K562 (cell line): ENCODE results near the gene KCNQ4. TPM values are rescaled to one million over a fixed set of nuclear protein-coding genes. Genes with fewer than 3 reads are reported as not detected.

Source experiments
- IRF2 ChIP-seq: sonication (generic); formaldehyde crosslinking; IDR thresholded peaks from 2 replicates; pipeline ENCODE4 v1.8.1; 2022; ENCODE audit warnings: mild to moderate bottlenecking, missing genetic modification reagents
- SRSF1 ChIP-seq: fragments of 200-400 bp; formaldehyde crosslinking; IDR thresholded peaks from 2 replicates; pipeline ENCODE4 v1.6.1; 2017; ENCODE audit warnings: mild to moderate bottlenecking, low read depth, low read length, moderate library complexity
- ZNF695 ChIP-seq: fragments of 450-650 bp; formaldehyde crosslinking; IDR thresholded peaks from 2 replicates; pipeline ENCODE4 v1.4.0; 2020; ENCODE audit warnings: mild to moderate bottlenecking, moderate library complexity
- polyA plus RNA-seq, 8 experiments: library from polyadenylated mRNA; depleted of rRNA in 4 of 8; stranded (reverse) in 5 of 8; unstranded in 3 of 8; fragments of >200 nt; fragmentation: Nextera tagmentation in 2 of 8; fragmentation: Illumina TruSeq in 1 of 8; extraction: Ambion mirVana in 2 of 8; extraction: Trizol in 1 of 8; gene quantifications; 2 replicates each; pipeline versions ENCODE4 v1.2.1 to v1.2.3, GENCODE V29; 2011 to 2014; ENCODE audit warnings: inconsistent platforms in 1 of 8, missing spikeins in 1 of 8
- total RNA-seq, 7 experiments: library from RNA; depleted of rRNA in 6 of 7; stranded (reverse); fragments of >200 nt in 6 of 7; fragmentation: Illumina TruSeq in 2 of 7; extraction: Trizol in 2 of 7; gene quantifications; 2 replicates each; pipeline versions ENCODE4 v1.2.1 to v1.2.3, GENCODE V29; 2011 to 2021; ENCODE audit warnings: low replicate concordance in 1 of 7
- TF ChIP-seq, protein P1 (sequence below): fragments of 250-450 bp; sonication (Bioruptor Pico); IDR thresholded peaks from 2 replicates; pipeline ENCODE4 v1.4.0; 2020
- TF ChIP-seq, protein P2 (sequence below): fragments of 250-450 bp; sonication (Bioruptor Pico); IDR thresholded peaks from 2 replicates; pipeline ENCODE4 v1.6.1; 2021; ENCODE audit warnings: mild to moderate bottlenecking

KCNQ4 gene
- total and polyA plus RNA-seq, 9 of the 15 experiments (the other 6 are each of a cell fraction or from before 2014, with no cell fraction given): 0.07 to 4.1 (median 0.79) TPM

GRCh38 chr1:40760984-40761383 is 22.6 kb upstream of the KCNQ4 start (continued):
- TF ChIP-seq, protein P1, sequence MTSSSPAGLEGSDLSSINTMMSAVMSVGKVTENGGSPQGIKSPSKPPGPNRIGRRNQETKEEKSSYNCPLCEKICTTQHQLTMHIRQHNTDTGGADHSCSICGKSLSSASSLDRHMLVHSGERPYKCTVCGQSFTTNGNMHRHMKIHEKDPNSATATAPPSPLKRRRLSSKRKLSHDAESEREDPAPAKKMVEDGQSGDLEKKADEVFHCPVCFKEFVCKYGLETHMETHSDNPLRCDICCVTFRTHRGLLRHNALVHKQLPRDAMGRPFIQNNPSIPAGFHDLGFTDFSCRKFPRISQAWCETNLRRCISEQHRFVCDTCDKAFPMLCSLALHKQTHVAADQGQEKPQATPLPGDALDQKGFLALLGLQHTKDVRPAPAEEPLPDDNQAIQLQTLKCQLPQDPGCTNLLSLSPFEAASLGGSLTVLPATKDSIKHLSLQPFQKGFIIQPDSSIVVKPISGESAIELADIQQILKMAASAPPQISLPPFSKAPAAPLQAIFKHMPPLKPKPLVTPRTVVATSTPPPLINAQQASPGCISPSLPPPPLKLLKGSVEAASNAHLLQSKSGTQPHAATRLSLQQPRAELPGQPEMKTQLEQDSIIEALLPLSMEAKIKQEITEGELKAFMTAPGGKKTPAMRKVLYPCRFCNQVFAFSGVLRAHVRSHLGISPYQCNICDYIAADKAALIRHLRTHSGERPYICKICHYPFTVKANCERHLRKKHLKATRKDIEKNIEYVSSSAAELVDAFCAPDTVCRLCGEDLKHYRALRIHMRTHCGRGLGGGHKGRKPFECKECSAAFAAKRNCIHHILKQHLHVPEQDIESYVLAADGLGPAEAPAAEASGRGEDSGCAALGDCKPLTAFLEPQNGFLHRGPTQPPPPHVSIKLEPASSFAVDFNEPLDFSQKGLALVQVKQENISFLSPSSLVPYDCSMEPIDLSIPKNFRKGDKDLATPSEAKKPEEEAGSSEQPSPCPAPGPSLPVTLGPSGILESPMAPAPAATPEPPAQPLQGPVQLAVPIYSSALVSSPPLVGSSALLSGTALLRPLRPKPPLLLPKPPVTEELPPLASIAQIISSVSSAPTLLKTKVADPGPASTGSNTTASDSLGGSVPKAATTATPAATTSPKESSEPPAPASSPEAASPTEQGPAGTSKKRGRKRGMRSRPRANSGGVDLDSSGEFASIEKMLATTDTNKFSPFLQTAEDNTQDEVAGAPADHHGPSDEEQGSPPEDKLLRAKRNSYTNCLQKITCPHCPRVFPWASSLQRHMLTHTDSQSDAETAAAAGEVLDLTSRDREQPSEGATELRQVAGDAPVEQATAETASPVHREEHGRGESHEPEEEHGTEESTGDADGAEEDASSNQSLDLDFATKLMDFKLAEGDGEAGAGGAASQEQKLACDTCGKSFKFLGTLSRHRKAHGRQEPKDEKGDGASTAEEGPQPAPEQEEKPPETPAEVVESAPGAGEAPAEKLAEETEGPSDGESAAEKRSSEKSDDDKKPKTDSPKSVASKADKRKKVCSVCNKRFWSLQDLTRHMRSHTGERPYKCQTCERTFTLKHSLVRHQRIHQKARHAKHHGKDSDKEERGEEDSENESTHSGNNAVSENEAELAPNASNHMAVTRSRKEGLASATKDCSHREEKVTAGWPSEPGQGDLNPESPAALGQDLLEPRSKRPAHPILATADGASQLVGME (CRISPR knock-in tag): no peak
- TF ChIP-seq SRSF1 (no peak), ZNF695 (CRISPR knock-in tag) (no peak), IRF2 (no peak)
- TF ChIP-seq, protein P2, sequence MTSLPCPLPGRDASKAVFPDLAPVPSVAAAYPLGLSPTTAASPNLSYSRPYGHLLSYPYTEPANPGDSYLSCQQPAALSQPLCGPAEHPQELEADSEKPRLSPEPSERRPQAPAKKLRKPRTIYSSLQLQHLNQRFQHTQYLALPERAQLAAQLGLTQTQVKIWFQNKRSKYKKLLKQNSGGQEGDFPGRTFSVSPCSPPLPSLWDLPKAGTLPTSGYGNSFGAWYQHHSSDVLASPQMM (CRISPR knock-in tag): no peak
